ENCODE measurements around the gene CEP78.

The CEP78 gene

GRCh38 chr9:78300209-78300608 lies 64.3 kb downstream of the CEP78 start:
- Histone ChIP-seq H3K27ac (ENCODE audit: low read length) (no peak overlapping the region), H3K4me3 (ENCODE audit: low read length) (no peak overlapping the region), H3K9me3 (ENCODE audit: control insufficient read depth, low read depth, low read length) (no peaks in the 10 kb centered on the region), H3K36me3 (ENCODE audit: control insufficient read depth, low read depth, low read length) (peaks cover 54% of the 10 kb centered on the region), H3K9ac (ENCODE audit: low read length) (no peak overlapping the region), H3K4me1 (ENCODE audit: control insufficient read depth, low read depth, low read length) (peaks cover 10% of the 10 kb centered on the region), H3K27me3 (ENCODE audit: control insufficient read depth, insufficient read depth, low read length) (no peaks in the 10 kb centered on the region)

DNA sequence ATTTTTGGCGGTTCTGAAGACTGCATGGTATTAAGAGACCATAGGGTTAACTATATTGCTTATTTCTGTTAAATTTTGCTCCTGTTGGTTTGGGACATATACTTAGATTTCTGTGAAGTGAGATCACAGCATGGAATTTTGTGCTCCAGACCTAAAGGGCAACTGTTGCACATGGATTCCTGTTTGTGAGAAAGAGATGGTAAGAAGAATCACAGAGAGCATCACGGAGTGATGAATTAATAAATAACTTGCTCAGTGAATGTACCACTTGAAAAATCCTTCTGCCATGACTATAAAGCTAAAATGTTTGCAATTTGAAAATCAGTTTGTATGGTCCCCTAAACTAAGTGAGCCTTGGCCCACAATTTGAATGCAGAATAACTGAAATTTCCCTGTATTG lies 65.6 kb downstream of the CEP78 start:
- no peaks in the 10 kb centered on the region for H3K4me1 ChIP-seq (ENCODE audit: control insufficient read depth, low read depth, low read length)
- no peaks in the 10 kb centered on the region for H3K9me3 ChIP-seq (ENCODE audit: control insufficient read depth, low read depth, low read length)
- H3K9ac ChIP-seq (ENCODE audit: low read length) = no peak overlapping the region
- no peaks in the 10 kb centered on the region for H3K27me3 ChIP-seq (ENCODE audit: control insufficient read depth, insufficient read depth, low read length)
- H3K27ac ChIP-seq (ENCODE audit: low read length) = no peak overlapping the region
- peaks cover 66% of the 10 kb centered on the region for H3K36me3 ChIP-seq (ENCODE audit: control insufficient read depth, low read depth, low read length)
- H3K4me3 ChIP-seq (ENCODE audit: low read length) = no peak overlapping the region

DNA sequence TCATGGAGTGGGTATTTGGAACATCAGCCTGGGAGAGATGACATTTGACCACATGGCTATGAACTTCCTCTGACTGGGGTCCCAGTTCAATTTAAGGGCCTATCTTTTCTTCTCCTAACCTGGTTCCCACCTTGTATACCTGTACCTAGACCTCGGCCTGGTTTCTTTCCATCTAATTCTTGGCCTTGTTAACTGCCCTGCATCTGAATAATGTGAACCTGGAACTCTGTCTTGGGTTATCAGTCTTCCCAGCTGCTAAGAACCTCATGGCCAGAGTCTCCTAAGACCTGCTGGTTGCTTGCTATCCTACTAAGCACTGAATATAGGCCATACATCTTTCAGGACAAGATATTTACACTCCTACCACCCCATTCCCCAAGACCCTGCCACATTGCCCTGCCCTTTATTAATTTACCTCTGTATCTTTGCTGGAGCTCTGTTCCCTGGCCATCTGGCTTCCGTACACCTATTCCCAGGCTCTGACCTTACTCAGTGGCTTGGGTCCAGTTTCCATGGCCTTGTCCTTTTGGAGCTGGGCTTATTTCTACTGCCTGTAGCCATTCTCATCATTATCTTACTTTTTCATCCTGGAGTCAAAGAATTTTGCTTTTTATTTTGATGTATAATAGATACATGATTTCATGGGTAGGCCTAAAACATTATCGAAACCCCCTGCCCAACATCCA lies 67.6 kb downstream of the CEP78 start:
- Histone ChIP-seq H3K4me1 (ENCODE audit: control insufficient read depth, low read depth, low read length) (no peaks in the 10 kb centered on the region), H3K9ac (ENCODE audit: low read length) (no peak overlapping the region), H3K9me3 (ENCODE audit: control insufficient read depth, low read depth, low read length) (no peaks in the 10 kb centered on the region), H3K27me3 (ENCODE audit: control insufficient read depth, insufficient read depth, low read length) (no peaks in the 10 kb centered on the region), H3K27ac (ENCODE audit: low read length) (no peak overlapping the region), H3K36me3 (ENCODE audit: control insufficient read depth, low read depth, low read length) (peaks cover 87% of the 10 kb centered on the region), H3K4me3 (ENCODE audit: low read length) (no peak overlapping the region)

GRCh38 chr9:78304357-78304756 lies 68.5 kb downstream of the CEP78 start:
- Histone ChIP-seq H3K27ac (ENCODE audit: low read length) (no peak overlapping the region), H3K4me1 (ENCODE audit: control insufficient read depth, low read depth, low read length) (no peaks in the 10 kb centered on the region), H3K9ac (ENCODE audit: low read length) (no peak overlapping the region), H3K9me3 (ENCODE audit: control insufficient read depth, low read depth, low read length) (no peaks in the 10 kb centered on the region), H3K36me3 (ENCODE audit: control insufficient read depth, low read depth, low read length) (peaks cover 93% of the 10 kb centered on the region), H3K4me3 (ENCODE audit: low read length) (no peak overlapping the region), H3K27me3 (ENCODE audit: control insufficient read depth, insufficient read depth, low read length) (no peaks in the 10 kb centered on the region)

GRCh38 chr9:78306222-78307076 lies 70.6 kb downstream of the CEP78 start:
- no peak overlapping the region for H3K4me3 ChIP-seq (ENCODE audit: low read length)
- no peak overlapping the region for H3K27ac ChIP-seq (ENCODE audit: low read length)
- H3K27me3 ChIP-seq (ENCODE audit: control insufficient read depth, insufficient read depth, low read length) = no peaks in the 10 kb centered on the region
- H3K9me3 ChIP-seq (ENCODE audit: control insufficient read depth, low read depth, low read length) = no peaks in the 10 kb centered on the region
- H3K36me3 ChIP-seq (ENCODE audit: control insufficient read depth, low read depth, low read length) = peaks cover 93% of the 10 kb centered on the region
- H3K9ac ChIP-seq (ENCODE audit: low read length) = no peak overlapping the region
- no peaks in the 10 kb centered on the region for H3K4me1 ChIP-seq (ENCODE audit: control insufficient read depth, low read depth, low read length)

DNA sequence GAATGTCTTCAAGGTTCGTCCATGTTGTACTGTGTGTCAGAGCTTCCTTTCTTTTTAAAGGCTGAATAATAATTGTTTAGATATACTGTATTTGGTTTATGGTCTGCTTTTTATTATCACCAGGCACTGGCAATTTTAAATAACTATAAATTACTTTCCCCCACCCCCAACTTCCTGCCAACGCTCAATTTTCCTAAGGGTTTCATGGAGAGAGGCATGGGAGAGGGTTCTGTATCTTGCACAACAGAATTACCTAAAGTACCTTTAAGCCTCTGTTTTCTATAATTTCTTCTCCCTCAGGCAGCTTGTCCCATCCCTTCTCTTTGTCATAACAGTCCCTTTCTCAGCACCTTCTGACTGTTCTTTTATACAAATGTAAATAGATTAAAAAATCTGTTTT lies 71.5 kb downstream of the CEP78 start:
- Histone ChIP-seq H3K27ac (ENCODE audit: low read length) (no peak overlapping the region), H3K4me1 (ENCODE audit: control insufficient read depth, low read depth, low read length) (no peaks in the 10 kb centered on the region), H3K27me3 (ENCODE audit: control insufficient read depth, insufficient read depth, low read length) (no peaks in the 10 kb centered on the region), H3K9ac (ENCODE audit: low read length) (no peak overlapping the region), H3K4me3 (ENCODE audit: low read length) (no peak overlapping the region), H3K9me3 (ENCODE audit: control insufficient read depth, low read depth, low read length) (no peaks in the 10 kb centered on the region), H3K36me3 (ENCODE audit: control insufficient read depth, low read depth, low read length) (peaks cover 92% of the 10 kb centered on the region)

DNA sequence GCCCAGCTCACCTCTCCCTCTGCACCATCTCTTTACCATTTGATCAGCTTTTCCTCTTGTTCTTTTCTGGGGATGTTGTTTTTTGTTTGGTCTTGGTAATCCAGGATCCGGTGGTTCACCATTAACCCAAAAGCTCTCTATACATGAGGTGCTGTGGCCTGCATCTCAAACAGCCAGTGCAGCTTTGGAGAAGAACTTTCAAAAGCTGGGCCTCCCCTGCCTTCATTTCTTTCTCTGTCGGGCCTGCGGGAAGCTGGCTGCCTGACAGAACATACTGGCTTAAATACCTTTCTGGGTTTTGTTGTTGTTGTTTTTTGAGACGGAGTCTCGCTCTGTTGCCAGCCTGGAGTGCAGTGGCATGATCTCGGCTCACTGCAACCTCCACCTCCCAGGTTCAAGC lies 73.2 kb downstream of the CEP78 start:
- Histone ChIP-seq H3K27ac (ENCODE audit: low read length) (no peak overlapping the region), H3K36me3 (ENCODE audit: control insufficient read depth, low read depth, low read length) (peaks cover 84% of the 10 kb centered on the region), H3K9ac (ENCODE audit: low read length) (no peak overlapping the region)

GRCh38 chr9:78311075-78311474 lies 75.2 kb downstream of the CEP78 start:
- Histone ChIP-seq H3K4me3 (ENCODE audit: low read length) (no peak overlapping the region), H3K27ac (ENCODE audit: low read length) (no peak overlapping the region), H3K4me1 (ENCODE audit: control insufficient read depth, low read depth, low read length) (no peaks in the 10 kb centered on the region), H3K9ac (ENCODE audit: low read length) (no peak overlapping the region), H3K36me3 (ENCODE audit: control insufficient read depth, low read depth, low read length) (peaks cover 78% of the 10 kb centered on the region), H3K27me3 (ENCODE audit: control insufficient read depth, insufficient read depth, low read length) (no peaks in the 10 kb centered on the region), H3K9me3 (ENCODE audit: control insufficient read depth, low read depth, low read length) (no peaks in the 10 kb centered on the region)

More for the DNA sequence above, 73.2 kb downstream of the CEP78 start:
- no peaks in the 10 kb centered on the region for H3K27me3 ChIP-seq (ENCODE audit: control insufficient read depth, insufficient read depth, low read length)
- no peak overlapping the region for H3K4me3 ChIP-seq (ENCODE audit: low read length)
- H3K9me3 ChIP-seq (ENCODE audit: control insufficient read depth, low read depth, low read length) = no peaks in the 10 kb centered on the region
- no peaks in the 10 kb centered on the region for H3K4me1 ChIP-seq (ENCODE audit: control insufficient read depth, low read depth, low read length)

- Histone ChIP-seq H3K9ac (ENCODE audit: low read length) (no peak overlapping the region), H3K36me3 (ENCODE audit: control insufficient read depth, low read depth, low read length) (peaks cover 78% of the 10 kb centered on the region), H3K9me3 (ENCODE audit: control insufficient read depth, low read depth, low read length) (no peaks in the 10 kb centered on the region), H3K4me1 (ENCODE audit: control insufficient read depth, low read depth, low read length) (no peaks in the 10 kb centered on the region), H3K4me3 (ENCODE audit: low read length) (no peak overlapping the region), H3K27me3 (ENCODE audit: control insufficient read depth, insufficient read depth, low read length) (no peaks in the 10 kb centered on the region), H3K27ac (ENCODE audit: low read length) (no peak overlapping the region)
Measured at GRCh38 chr9:78311886-78312524, 76.1 kb downstream of the CEP78 start.

DNA sequence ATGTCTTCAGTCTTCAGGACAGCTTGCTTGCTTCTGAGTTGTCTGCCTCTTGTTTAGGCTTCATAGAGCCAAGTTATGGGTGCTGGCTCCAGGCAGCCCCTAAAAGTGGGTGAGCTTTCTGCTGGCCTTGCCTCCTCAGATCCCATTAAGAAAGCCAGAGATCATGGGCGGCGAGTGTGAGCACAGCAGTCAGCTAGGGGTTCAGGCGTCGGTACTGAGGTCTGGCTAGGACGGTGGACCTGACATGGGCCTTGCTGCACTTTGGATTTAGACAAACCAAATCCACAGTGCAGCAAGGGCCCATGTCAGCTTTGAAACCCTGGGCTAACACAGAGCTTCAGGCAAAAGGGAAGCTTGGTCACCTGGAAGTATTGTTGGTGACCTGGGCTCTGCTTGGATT lies 78.7 kb downstream of the CEP78 start:
- H3K4me1 ChIP-seq (ENCODE audit: control insufficient read depth, low read depth, low read length) = no peaks in the 10 kb centered on the region

GRCh38 chr9:78314953-78315870 lies 79.3 kb downstream of the CEP78 start:
- H3K4me1 ChIP-seq (ENCODE audit: control insufficient read depth, low read depth, low read length) = no peaks in the 10 kb centered on the region
- no peaks in the 10 kb centered on the region for H3K9me3 ChIP-seq (ENCODE audit: control insufficient read depth, low read depth, low read length)
- no peaks in the 10 kb centered on the region for H3K27me3 ChIP-seq (ENCODE audit: control insufficient read depth, insufficient read depth, low read length)
- H3K9ac ChIP-seq (ENCODE audit: low read length) = no peak overlapping the region
- no peak overlapping the region for H3K27ac ChIP-seq (ENCODE audit: low read length)
- H3K4me3 ChIP-seq (ENCODE audit: low read length) = no peak overlapping the region
- peaks cover 81% of the 10 kb centered on the region for H3K36me3 ChIP-seq (ENCODE audit: control insufficient read depth, low read depth, low read length)

More for the DNA sequence above, 78.7 kb downstream of the CEP78 start:
- H3K36me3 ChIP-seq (ENCODE audit: control insufficient read depth, low read depth, low read length) = peaks cover 81% of the 10 kb centered on the region
- no peak overlapping the region for H3K9ac ChIP-seq (ENCODE audit: low read length)
- H3K9me3 ChIP-seq (ENCODE audit: control insufficient read depth, low read depth, low read length) = no peaks in the 10 kb centered on the region
- no peak overlapping the region for H3K4me3 ChIP-seq (ENCODE audit: low read length)
- H3K27ac ChIP-seq (ENCODE audit: low read length) = no peak overlapping the region
- H3K27me3 ChIP-seq (ENCODE audit: control insufficient read depth, insufficient read depth, low read length) = no peaks in the 10 kb centered on the region
